GM12891 (cell line): ENCODE results near the gene BICD1.

Experiments used
- POLR2A ChIP-seq: IDR thresholded peaks from 2 replicates; pipeline ENCODE4 v1.6.1; 2011; ENCODE audit warnings: low read depth, low read length, control low read depth
- POLR2AphosphoS5 ChIP-seq: IDR thresholded peaks from 2 replicates; pipeline ENCODE4 v1.6.1; 2011; ENCODE audit warnings: low read depth, low read length, control low read depth
- TAF1 ChIP-seq: IDR thresholded peaks from 2 replicates; pipeline ENCODE4 v1.6.1; 2011; ENCODE audit warnings: low read depth, low read length, control low read depth

DNA sequence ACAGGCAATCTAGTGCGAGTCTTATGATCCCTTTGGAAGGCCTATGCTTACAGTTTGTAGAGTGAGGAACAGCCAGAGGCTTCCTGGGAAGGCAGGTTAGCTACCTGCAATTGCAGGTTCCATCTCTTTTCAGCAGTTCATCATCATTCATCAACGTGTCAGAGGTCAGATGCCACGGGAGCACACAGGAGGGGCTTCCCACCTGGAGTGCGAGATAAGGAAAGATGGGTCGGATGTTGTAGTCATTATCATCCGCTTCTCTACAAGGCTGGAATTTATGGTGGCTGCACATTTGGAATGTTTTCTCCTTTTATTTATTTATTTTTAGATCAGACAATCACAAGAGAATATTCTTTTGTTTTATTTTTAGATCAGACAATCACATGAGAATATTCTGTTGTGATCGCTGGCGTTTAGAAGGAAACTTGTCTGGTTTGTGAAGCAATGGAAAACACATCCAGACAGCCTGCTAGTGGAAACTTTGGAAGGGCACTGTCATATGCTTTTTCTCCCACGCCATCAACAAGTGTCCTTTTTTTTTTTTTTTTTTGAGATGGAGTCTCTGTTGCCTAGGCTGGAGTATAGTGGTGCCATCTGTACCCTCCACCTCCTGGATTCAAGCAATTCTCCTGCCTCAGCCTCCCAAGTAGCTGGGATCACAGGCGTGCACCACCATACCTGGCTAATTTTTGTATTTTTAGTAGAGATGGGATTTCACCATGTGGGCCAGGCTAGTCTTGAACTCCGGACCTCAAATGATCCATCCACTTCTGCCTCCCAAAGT is 1.9 kb upstream of the BICD1 start:
- TF ChIP-seq POLR2A: no peak
- TF ChIP-seq POLR2AphosphoS5: no peak
- TF ChIP-seq TAF1: no peak
